SK-N-MC (cell line): ENCODE data around the gene TUFM.

Experiments
- EZH2 ChIP-seq: fragments of 200-600 bp; sonication (generic); IDR thresholded peaks from one replicate; pipeline ENCODE4 v1.6.1; 2017; ENCODE audit warnings: antibody characterized with exemption
- POLR2AphosphoS5 ChIP-seq: IDR thresholded peaks from 2 replicates; pipeline ENCODE4 v1.6.1; 2012; ENCODE audit warnings: mild to moderate bottlenecking, low read depth, low read length, borderline replicate concordance

- TF ChIP-seq EZH2 = no peak
- TF ChIP-seq POLR2AphosphoS5 = no peak; the same call in 1 of the 2 replicates
These were observed 2.4 kb downstream of the TUFM start for GRCh38 chr16:28843766-28844165.
